ENCODE results near the gene APBB2.

- TF ChIP-seq, protein P1, sequence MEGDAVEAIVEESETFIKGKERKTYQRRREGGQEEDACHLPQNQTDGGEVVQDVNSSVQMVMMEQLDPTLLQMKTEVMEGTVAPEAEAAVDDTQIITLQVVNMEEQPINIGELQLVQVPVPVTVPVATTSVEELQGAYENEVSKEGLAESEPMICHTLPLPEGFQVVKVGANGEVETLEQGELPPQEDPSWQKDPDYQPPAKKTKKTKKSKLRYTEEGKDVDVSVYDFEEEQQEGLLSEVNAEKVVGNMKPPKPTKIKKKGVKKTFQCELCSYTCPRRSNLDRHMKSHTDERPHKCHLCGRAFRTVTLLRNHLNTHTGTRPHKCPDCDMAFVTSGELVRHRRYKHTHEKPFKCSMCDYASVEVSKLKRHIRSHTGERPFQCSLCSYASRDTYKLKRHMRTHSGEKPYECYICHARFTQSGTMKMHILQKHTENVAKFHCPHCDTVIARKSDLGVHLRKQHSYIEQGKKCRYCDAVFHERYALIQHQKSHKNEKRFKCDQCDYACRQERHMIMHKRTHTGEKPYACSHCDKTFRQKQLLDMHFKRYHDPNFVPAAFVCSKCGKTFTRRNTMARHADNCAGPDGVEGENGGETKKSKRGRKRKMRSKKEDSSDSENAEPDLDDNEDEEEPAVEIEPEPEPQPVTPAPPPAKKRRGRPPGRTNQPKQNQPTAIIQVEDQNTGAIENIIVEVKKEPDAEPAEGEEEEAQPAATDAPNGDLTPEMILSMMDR (conservative IDR thresholded peaks at IDR 0.05), result no peak
- no peak for TF ChIP-seq EZH2 (IDR thresholded peaks at IDR 0.05; ENCODE audit: low read depth)
Measured at GRCh38 chr4:41026971-41027370, 187.4 kb downstream of the APBB2 start.
